Neural cell (in vitro differentiated cells): ENCODE measurements around the gene MYRF. TPM values are rescaled to one million over a fixed set of nuclear protein-coding genes. Genes with fewer than 3 reads are reported as not detected.

ENCODE experiments used
- H2AFZ ChIP-seq: fragments of 200-600, 300-800 bp; sonication (generic), shearing (Covaris generic); 2 replicates; pipeline ENCODE4 v1.6.0; 2014; ENCODE audit warnings: low read depth, mild to moderate bottlenecking, antibody characterized with exemption, low read length, moderate library complexity
- H3F3A ChIP-seq: fragments of 200-600 bp; shearing (Covaris generic); 2 replicates; pipeline ENCODE4 v1.6.1; 2016; ENCODE audit warnings: mild to moderate bottlenecking, moderate library complexity, mixed read lengths, antibody characterized with exemption, low read length; ENCODE audit not compliant: insufficient read depth, poor library complexity, severe bottlenecking
- H3K27ac ChIP-seq: fragments of 200-600, 300-800 bp; sonication (generic), shearing (Covaris generic); 2 replicates; pipeline ENCODE4 v1.5.1; 2014; ENCODE audit warnings: mild to moderate bottlenecking, low read length, moderate library complexity
- H3K27me3 ChIP-seq: fragments of 300-800, 200-600 bp; sonication (generic), shearing (Covaris generic); 2 replicates; pipeline ENCODE4 v1.6.0; 2014; ENCODE audit warnings: mild to moderate bottlenecking, low read depth, low read length, moderate library complexity; ENCODE audit not compliant: insufficient read depth
- H3K36me3 ChIP-seq: fragments of 300-800, 200-600 bp; sonication (generic), shearing (Covaris generic); 2 replicates; pipeline ENCODE4 v1.5.1; 2014; ENCODE audit warnings: mild to moderate bottlenecking, antibody characterized with exemption, low read length, moderate library complexity; ENCODE audit not compliant: insufficient read depth
- H3K4me2 ChIP-seq: fragments of 300-800, 200-600 bp; sonication (generic), shearing (Covaris generic); 2 replicates; pipeline ENCODE4 v1.6.0; 2014; ENCODE audit warnings: mild to moderate bottlenecking, low read length
- H3K4me3 ChIP-seq: fragments of 300-800, 200-600 bp; sonication (generic), shearing (Covaris generic); 2 replicates; pipeline ENCODE4 v1.5.1; 2014; ENCODE audit warnings: mild to moderate bottlenecking, low read length, moderate library complexity
- H3K79me2 ChIP-seq: fragments of 200-600 bp; shearing (Covaris generic); replicated peaks from 2 replicates; pipeline ENCODE4 v1.6.0; 2014; ENCODE audit warnings: mild to moderate bottlenecking, low read length, moderate library complexity; ENCODE audit not compliant: insufficient read depth
- H3K9ac ChIP-seq: fragments of 300-800, 200-600 bp; sonication (generic), shearing (Covaris generic); 2 replicates; pipeline ENCODE4 v1.6.1; 2016; ENCODE audit warnings: mild to moderate bottlenecking, low read length, mixed read lengths
- H3K9me2 ChIP-seq: fragments of 200-600 bp; shearing (Covaris generic); 2 replicates; pipeline ENCODE4 v1.6.1; 2016; ENCODE audit warnings: mild to moderate bottlenecking, low read length, mixed read lengths; ENCODE audit not compliant: insufficient read depth
- H3K9me3 ChIP-seq: fragments of 200-600, 300-800 bp; sonication (generic), shearing (Covaris generic); 2 replicates; pipeline ENCODE4 v1.6.1; 2016; ENCODE audit warnings: mild to moderate bottlenecking, mixed run types, low read length, moderate library complexity, mixed read lengths
- H4K20me1 ChIP-seq: fragments of 200-600 bp; shearing (Covaris generic); 2 replicates; pipeline ENCODE4 v1.6.1; 2016; ENCODE audit warnings: mild to moderate bottlenecking, mixed run types; ENCODE audit not compliant: insufficient read depth
- EP300 ChIP-seq: fragments of 450-650 bp; conservative IDR thresholded peaks from 2 replicates; pipeline ENCODE4 v1.6.1; 2014; ENCODE audit warnings: antibody characterized with exemption, mild to moderate bottlenecking, moderate library complexity; ENCODE audit not compliant: poor library complexity, severe bottlenecking
- EZH2 ChIP-seq: fragments of 200-600, 300-800 bp; shearing (Covaris generic), sonication (generic); IDR thresholded peaks from 2 replicates; pipeline ENCODE4 v1.6.1; 2014; ENCODE audit warnings: antibody characterized with exemption, low read length, borderline replicate concordance, mild to moderate bottlenecking; ENCODE audit not compliant: insufficient read depth, poor library complexity, severe bottlenecking
- MXI1 ChIP-seq: fragments of 450-650 bp; conservative IDR thresholded peaks from 2 replicates; pipeline ENCODE4 v1.6.1; 2014; ENCODE audit warnings: antibody characterized with exemption, mild to moderate bottlenecking; ENCODE audit not compliant: poor library complexity, severe bottlenecking
- POLR2AphosphoS5 ChIP-seq: IDR thresholded peaks from 2 replicates; pipeline ENCODE4 v1.6.1; 2012
- RAD21 ChIP-seq: fragments of 450-650 bp; conservative IDR thresholded peaks from 2 replicates; pipeline ENCODE4 v1.6.1; 2014; ENCODE audit warnings: antibody characterized with exemption, mild to moderate bottlenecking, moderate library complexity
- SMC3 ChIP-seq: fragments of 450-650 bp; conservative IDR thresholded peaks from 2 replicates; pipeline ENCODE4 v1.6.1; 2014; ENCODE audit warnings: antibody characterized with exemption, mild to moderate bottlenecking, moderate library complexity; ENCODE audit not compliant: poor library complexity
- TAF1 ChIP-seq: IDR thresholded peaks from 2 replicates; pipeline ENCODE4 v1.6.1; 2012; ENCODE audit warnings: low read depth
- polyA plus RNA-seq: library from polyadenylated mRNA; depleted of rRNA; stranded (reverse); fragments of >200 nt; gene quantifications from 2 replicates; pipeline ENCODE4 v1.2.3, GENCODE V29; 2014
- TF ChIP-seq, protein P1 (sequence below): fragments of 450-650 bp; IDR thresholded peaks from 2 replicates; pipeline ENCODE4 v1.5.1; 2014; ENCODE audit warnings: antibody characterized with exemption, mild to moderate bottlenecking, moderate library complexity; ENCODE audit not compliant: poor library complexity, severe bottlenecking
- TF ChIP-seq, protein P2 (sequence below): IDR thresholded peaks from 2 replicates; pipeline ENCODE4 v1.6.1; 2012; ENCODE audit warnings: borderline replicate concordance

MYRF gene
- polyA plus RNA-seq, 1 donor from 2014 or later: 0.16 TPM

DNA sequence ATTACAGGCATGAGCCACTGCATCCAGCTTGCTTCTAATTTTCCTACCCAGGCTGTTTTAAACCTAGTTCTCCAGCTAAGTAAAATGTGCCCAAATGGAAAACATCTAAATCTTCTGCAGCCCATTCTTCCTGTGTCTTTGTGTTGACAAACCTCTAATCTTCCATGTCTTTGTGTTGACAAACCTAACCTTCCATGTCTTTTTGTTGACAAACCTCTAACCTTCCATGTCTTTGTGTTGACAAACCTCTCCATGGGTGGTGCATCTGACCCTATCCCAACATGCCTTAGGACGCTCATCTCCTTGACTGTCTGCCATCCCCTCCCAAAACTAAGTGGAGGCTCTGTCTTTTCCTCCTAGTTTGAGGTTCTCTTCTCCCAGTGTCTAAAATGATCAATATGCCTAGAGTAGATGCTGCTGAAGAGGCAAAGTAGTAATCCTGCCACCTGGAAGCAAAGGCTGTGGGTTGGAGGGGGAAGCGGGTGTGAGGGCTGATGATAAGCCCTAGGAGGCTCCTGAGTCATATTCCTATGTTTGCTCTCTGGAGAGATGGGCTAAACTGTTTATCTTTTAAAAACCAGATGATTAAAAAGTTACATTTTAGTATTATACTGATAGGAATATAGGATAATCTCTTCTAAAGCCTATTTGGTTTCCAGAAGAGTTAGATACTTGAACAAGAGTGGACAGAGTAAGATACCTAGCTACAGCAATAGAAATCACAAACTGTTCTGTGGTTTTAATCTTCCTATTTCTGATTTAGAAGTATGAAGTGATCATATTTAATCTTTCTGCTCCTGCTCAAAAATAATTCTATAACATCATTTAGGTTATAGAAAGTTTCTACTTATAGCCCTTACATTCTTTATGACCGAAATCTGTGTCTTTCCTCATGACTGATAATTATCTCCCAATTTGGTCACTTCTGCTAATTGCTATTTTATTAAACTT, 48.2 kb downstream of the MYRF start:
- Histone ChIP-seq H4K20me1 (no peaks in the 10 kb centered on the region), H3K36me3 (peaks cover 6% of the 10 kb centered on the region), H3K27ac (no peak overlapping the region), H2AFZ (no peak overlapping the region), H3K9ac (no peak overlapping the region), H3K9me3 (no peaks in the 10 kb centered on the region), H3K4me3 (no peak overlapping the region), H3K4me2 (no peak overlapping the region), H3K79me2 (no peaks in the 10 kb centered on the region), H3K9me2 (no peaks in the 10 kb centered on the region), H3K27me3 (no peaks in the 10 kb centered on the region), H3F3A (no peaks in the 10 kb centered on the region)
- TF ChIP-seq, protein P1, sequence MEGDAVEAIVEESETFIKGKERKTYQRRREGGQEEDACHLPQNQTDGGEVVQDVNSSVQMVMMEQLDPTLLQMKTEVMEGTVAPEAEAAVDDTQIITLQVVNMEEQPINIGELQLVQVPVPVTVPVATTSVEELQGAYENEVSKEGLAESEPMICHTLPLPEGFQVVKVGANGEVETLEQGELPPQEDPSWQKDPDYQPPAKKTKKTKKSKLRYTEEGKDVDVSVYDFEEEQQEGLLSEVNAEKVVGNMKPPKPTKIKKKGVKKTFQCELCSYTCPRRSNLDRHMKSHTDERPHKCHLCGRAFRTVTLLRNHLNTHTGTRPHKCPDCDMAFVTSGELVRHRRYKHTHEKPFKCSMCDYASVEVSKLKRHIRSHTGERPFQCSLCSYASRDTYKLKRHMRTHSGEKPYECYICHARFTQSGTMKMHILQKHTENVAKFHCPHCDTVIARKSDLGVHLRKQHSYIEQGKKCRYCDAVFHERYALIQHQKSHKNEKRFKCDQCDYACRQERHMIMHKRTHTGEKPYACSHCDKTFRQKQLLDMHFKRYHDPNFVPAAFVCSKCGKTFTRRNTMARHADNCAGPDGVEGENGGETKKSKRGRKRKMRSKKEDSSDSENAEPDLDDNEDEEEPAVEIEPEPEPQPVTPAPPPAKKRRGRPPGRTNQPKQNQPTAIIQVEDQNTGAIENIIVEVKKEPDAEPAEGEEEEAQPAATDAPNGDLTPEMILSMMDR: no peak
- TF ChIP-seq EP300: no peak
- TF ChIP-seq MXI1: no peak
- TF ChIP-seq RAD21: no peak
- TF ChIP-seq TAF1: no peak
- TF ChIP-seq EZH2: no peak
- no peak for TF ChIP-seq SMC3
- TF ChIP-seq POLR2AphosphoS5: no peak
- TF ChIP-seq, protein P2, sequence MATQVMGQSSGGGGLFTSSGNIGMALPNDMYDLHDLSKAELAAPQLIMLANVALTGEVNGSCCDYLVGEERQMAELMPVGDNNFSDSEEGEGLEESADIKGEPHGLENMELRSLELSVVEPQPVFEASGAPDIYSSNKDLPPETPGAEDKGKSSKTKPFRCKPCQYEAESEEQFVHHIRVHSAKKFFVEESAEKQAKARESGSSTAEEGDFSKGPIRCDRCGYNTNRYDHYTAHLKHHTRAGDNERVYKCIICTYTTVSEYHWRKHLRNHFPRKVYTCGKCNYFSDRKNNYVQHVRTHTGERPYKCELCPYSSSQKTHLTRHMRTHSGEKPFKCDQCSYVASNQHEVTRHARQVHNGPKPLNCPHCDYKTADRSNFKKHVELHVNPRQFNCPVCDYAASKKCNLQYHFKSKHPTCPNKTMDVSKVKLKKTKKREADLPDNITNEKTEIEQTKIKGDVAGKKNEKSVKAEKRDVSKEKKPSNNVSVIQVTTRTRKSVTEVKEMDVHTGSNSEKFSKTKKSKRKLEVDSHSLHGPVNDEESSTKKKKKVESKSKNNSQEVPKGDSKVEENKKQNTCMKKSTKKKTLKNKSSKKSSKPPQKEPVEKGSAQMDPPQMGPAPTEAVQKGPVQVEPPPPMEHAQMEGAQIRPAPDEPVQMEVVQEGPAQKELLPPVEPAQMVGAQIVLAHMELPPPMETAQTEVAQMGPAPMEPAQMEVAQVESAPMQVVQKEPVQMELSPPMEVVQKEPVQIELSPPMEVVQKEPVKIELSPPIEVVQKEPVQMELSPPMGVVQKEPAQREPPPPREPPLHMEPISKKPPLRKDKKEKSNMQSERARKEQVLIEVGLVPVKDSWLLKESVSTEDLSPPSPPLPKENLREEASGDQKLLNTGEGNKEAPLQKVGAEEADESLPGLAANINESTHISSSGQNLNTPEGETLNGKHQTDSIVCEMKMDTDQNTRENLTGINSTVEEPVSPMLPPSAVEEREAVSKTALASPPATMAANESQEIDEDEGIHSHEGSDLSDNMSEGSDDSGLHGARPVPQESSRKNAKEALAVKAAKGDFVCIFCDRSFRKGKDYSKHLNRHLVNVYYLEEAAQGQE: no peak

DNA sequence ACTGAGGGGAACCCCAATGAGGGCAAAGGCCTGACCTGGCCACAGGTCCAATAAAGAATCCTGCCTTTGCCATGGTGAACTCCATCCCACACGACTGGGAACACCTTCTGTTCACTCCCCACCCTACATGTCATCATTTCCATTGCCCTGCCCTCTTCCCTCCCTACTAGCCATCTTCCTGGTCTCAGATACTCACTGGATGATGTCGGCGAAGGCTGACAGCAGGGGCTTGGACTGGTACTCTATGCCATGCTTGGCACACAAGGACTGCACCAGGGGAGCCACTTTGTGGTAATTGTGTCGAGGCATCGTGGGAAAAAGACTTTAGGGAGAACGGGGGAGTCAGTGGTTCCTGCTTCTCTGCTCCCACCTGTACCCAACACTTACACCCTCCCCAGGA, 50.2 kb downstream of the MYRF start:
- no peaks in the 10 kb centered on the region for H3K79me2 ChIP-seq
- H3K4me3 ChIP-seq: no peak overlapping the region
- peaks cover 6% of the 10 kb centered on the region for H3K36me3 ChIP-seq
- no peak overlapping the region for H3K9ac ChIP-seq
- H3K9me2 ChIP-seq: no peaks in the 10 kb centered on the region
- no peak overlapping the region for H2AFZ ChIP-seq
- no peaks in the 10 kb centered on the region for H3K9me3 ChIP-seq
- H3K27ac ChIP-seq: no peak overlapping the region
- no peaks in the 10 kb centered on the region for H3F3A ChIP-seq
- no peaks in the 10 kb centered on the region for H4K20me1 ChIP-seq
- H3K27me3 ChIP-seq: no peaks in the 10 kb centered on the region
- TF ChIP-seq TAF1 (no peak), EP300 (no peak), SMC3 (no peak), POLR2AphosphoS5 (no peak), MXI1 (no peak), EZH2 (no peak), RAD21 (no peak)
- TF ChIP-seq, protein P1: no peak
- TF ChIP-seq, protein P2: no peak
- no peak overlapping the region for H3K4me2 ChIP-seq
